GM19438 (cell line): ENCODE measurements around the gene CATSPERZ.

ENCODE experiments used
- ATAC-seq: cut with Tn5 transposase; IDR thresholded peaks from one replicate; pipeline ENCODE4 v1.9.1; 2021; ENCODE audit warnings: low read depth; ENCODE audit not compliant: unreplicated experiment

Gene CATSPERZ

GRCh38 chr11:64284048-64284961 lies 15.9 kb upstream of the CATSPERZ start, which contains the start of gene BAD:
Gene BAD, minus strand, starts transcription at chr11:64284665. Its CDS starts 297 bp downstream, at chr11:64284368.
- ATAC-seq = peak; percentile 72

- peak; percentile 59 for ATAC-seq
These were observed 14.9 kb upstream of the CATSPERZ start, which contains the start of gene GPR137 for GRCh38 chr11:64284962-64285884. Gene GPR137, plus strand, starts transcription at chr11:64285848. Its CDS starts 677 bp downstream, at chr11:64286525.

DNA sequence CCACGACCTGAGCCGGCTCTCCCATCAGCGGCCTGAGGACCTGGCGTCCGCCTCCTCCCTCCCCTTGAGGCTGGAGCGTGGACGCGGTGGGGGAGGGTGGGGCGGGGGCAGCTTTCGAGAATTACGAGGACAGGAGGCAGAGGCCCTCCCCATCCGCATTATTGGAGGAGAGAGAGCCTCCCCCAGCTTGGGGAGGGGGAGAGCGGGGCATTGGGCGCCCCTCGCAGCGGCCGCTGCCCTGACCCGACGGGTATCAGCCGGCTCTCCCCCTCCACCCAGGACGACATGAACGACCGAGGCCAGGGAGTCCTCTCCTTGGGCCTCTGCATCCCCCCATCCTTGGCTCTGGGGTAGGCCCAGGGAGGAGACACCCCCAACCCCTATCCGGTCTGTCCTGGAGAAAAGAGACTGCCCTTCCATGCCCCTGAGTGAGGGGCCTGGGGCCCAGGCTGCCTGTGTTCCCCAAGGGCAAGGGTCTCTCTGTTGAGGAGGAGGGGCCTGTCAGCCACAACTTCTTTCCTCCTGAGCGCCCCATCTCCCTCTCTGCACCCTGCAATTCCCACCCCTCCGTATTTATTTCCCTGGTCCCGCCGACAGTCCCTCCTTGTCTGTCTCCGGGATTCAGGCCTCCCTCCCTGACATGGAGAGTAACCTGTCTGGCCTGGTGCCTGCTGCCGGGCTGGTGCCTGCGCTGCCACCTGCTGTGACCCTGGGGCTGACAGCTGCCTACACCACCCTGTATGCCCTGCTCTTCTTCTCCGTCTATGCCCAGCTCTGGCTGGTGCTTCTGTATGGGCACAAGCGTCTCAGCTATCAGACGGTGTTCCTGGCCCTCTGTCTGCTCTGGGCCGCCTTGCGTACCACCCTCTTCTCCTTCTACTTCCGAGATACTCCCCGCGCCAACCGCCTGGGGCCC lies 14.0 kb upstream of the CATSPERZ start:
- ATAC-seq = no peak

- ATAC-seq = no peak
These were observed 13.4 kb upstream of the CATSPERZ start for GRCh38 chr11:64286801-64287159.

GRCh38 chr11:64287676-64288352 lies 12.3 kb upstream of the CATSPERZ start:
- no peak for ATAC-seq

- no peak for ATAC-seq
These were observed 11.8 kb upstream of the CATSPERZ start for GRCh38 chr11:64288353-64288750.

DNA sequence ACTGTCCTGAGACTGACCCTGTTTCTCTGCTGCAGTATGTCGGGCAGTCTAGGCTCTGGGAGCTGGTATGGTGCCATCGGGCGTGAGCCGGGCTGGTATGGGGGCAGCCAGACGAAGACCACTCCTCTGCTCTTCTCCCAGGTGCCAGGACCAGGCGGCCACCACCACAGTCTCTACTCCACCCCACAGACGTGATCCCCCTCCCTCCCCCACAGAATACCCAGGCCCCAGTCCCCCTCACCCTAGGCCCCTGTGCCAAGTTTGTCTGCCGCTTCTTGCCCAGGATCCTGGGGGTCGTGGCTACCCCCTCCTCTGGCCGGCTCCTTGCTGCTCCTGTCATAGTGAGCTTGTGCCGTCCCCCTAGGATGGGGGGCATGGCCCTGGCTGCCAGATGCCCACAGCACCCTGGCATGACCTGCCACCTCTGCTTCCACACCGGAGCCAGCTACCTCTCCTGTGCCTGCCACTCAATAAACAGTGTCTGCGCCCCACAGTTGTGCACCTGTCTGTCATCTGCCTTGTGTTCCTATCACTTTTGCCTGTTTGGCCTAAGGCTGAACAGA lies 11.1 kb upstream of the CATSPERZ start:
- no peak for ATAC-seq

DNA sequence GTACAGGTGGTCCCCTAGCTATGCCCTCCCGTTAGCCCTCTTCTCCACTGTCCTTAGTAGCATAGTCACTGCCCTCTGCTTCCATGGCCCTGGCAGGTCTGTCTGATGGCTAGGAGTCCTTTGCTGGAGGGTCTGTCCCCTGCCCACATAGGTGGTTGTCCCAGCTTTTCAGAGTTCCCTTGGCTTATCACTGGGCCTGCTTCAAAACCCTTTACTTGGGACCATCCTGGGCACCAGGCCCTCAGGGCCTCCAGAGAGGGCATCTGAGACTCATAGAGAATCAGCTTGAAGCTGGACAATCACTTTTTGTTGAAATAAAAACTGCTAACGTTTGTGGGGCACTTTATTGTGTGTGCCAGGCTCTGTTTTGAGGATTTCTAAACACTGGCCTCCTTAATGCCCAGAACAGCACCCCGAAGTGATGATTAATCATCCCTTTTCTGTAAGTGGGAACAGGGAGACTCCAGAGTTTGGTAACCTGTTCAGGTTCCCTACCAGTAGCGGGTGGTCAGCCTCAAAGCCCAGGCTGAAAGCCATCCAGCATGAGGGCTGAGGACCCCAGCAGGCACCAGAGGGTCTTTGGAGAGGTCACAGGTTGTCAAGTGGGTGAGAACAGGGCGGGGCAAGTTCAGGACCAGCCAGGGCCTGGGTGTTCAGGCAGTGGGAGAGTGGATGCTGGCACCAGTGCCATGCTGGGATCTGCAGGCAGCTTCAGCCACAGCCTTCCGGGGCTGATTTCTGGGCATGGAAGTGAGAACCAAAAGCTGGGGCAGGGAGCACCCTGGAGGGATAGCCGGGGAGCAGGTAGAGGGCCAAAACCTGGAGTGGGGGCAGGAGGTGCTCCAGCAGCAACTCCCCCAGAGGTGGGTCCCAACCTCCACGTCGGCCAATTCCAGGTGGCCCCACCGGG lies 9.6 kb upstream of the CATSPERZ start:
- no peak for ATAC-seq

- ATAC-seq = no peak
These were observed 8.9 kb upstream of the CATSPERZ start, which contains the start of gene KCNK4 for GRCh38 chr11:64291262-64291751. Gene KCNK4, plus strand, starts transcription at chr11:64291302. Its CDS starts 1,717 bp downstream, at chr11:64293019.

DNA sequence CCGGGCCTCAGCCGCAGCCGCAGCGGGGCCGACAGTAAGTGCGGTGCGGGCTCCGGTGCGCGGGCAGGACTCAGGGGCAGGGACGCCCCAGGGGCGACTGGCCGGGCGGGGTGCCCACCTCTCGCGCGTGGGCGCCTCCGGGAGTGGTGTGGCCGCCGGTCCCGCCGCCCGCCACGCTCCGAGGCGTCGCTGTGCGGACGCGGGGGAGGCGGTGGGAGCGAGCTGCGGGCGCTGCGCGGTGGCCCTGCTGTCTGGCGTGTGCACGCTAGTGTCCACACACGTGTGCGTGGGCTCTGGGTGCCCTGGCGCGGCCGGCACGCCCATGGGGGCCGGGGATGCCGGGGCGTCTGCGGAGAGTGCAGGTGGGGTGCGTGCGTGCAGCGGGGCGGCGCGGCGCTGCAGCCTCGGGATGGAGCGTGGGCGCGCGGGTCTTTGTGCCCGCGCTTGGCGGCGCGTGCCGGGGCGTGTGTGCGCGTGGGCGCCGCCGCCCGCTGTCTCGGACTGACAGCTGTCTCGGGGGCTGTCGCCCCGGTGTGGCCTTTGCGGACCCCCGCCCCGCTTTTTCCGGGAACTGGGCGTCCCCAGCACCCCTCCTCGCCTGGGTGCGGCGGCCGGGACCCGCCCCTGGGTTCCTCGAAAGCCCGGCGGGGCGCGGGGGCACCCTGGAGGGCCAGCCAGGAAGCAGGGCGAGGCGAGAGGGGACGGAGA lies 8.3 kb upstream of the CATSPERZ start:
- no peak for ATAC-seq

- ATAC-seq = no peak
These were observed 7.5 kb upstream of the CATSPERZ start for GRCh38 chr11:64292460-64293254.

GRCh38 chr11:64294774-64295173 lies 5.4 kb upstream of the CATSPERZ start:
- no peak for ATAC-seq

DNA sequence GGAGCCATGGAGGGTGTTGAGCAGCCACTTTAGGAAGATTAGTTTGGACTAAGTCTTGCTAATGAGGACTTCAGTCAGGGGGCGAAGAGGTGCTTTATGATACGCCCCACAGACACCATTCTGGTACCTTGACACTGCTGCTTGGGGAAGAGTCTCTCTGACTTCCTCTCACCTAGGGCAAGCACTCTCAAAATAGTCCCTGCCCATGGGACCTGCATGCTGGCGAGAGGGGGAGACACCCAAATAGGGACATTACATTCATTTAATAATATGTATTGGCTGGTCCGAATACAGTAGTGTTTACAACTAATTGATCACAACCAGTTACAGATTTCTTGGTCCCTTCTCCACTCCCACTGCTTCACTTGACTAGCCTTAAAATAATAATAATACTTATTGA lies 4.4 kb upstream of the CATSPERZ start:
- ATAC-seq = no peak

- no peak for ATAC-seq
These were observed 3.9 kb upstream of the CATSPERZ start for GRCh38 chr11:64296236-64296635.

DNA sequence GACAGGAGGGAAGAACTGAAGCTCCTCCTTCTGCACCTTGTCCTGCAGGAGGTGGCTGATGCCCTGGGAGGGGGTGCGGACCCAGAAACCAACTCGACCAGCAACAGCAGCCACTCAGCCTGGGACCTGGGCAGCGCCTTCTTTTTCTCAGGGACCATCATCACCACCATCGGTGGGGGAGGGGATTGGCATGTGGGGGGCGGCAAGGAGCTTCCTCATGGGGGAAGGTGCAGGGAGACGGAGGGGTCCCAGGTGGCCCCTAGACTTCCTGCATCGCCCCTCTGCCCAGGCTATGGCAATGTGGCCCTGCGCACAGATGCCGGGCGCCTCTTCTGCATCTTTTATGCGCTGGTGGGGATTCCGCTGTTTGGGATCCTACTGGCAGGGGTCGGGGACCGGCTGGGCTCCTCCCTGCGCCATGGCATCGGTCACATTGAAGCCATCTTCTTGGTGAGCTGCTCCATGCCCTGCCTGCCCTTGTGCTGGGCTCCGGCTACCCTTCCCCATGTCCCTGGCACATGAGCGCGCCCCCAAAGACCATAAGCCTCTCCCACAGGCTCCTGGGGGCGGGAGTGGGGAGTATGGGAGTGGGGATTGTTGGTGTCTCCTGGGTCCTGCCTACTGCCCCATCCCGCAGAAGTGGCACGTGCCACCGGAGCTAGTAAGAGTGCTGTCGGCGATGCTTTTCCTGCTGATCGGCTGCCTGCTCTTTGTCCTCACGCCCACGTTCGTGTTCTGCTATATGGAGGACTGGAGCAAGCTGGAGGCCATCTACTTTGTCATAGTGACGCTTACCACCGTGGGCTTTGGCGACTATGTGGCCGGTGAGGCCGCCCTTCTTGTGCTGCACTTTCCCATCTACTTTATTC lies 3.1 kb upstream of the CATSPERZ start:
- no peak for ATAC-seq
